PFSK-1 (cell line): ENCODE results near the gene EYA4.

ENCODE experiments used
- FOXP2 ChIP-seq: optimal IDR thresholded peaks from 2 replicates; pipeline ENCODE3; 2011; ENCODE audit warnings: borderline replicate concordance, control low read depth, inconsistent platforms; ENCODE audit not compliant: insufficient read depth; ENCODE audit errors: extremely low read length, extremely low read depth
- POLR2AphosphoS5 ChIP-seq: IDR thresholded peaks from 2 replicates; pipeline ENCODE4 v1.6.1; 2012; ENCODE audit warnings: low read depth, mild to moderate bottlenecking, control low read depth, low read length, moderate library complexity
- REST ChIP-seq, 2 experiments: IDR thresholded peaks; 2 replicates each; pipeline versions ENCODE4 v1.6.1 to v1.8.0; 2011 to 2012; ENCODE audit warnings: low read depth in 2 of 2, low read length in 2 of 2, control low read depth in 1 of 2, inconsistent platforms in 1 of 2, mild to moderate bottlenecking in 1 of 2, moderate library complexity in 1 of 2; ENCODE audit not compliant: insufficient read depth in 1 of 2
- SIN3A ChIP-seq: IDR thresholded peaks from 2 replicates; pipeline ENCODE4 v1.6.1; 2012; ENCODE audit warnings: mild to moderate bottlenecking, low read length, moderate library complexity, borderline replicate concordance; ENCODE audit not compliant: insufficient read depth
- TAF1 ChIP-seq: IDR thresholded peaks from 2 replicates; pipeline ENCODE4 v1.6.1; 2012; ENCODE audit warnings: low read length, control low read depth, borderline replicate concordance; ENCODE audit not compliant: insufficient read depth

EYA4 gene

DNA sequence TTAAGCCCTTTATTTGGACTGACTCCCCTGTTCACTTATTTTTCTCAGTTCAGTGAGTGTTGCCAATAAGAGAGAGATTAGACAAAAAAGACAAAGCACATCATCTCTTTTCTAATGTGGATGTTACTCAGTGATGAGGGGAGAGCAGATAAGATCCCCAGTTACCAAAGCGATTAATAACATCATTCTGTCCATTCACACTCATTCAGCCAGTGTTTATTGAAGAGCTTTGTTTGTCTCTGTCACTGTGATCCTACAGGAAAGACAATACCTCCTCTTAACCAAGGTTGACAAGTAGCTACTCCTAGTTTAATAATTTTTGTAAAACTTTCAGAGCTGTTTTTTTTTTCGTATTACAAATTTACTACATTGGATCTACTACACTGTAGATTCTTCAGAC lies 163.0 kb downstream of the EYA4 start:
- no peak for TF ChIP-seq SIN3A
- no peak for TF ChIP-seq REST (IDR thresholded peaks at IDR 0.05; ENCODE audit: insufficient read depth in 1 of 2, low read depth in 2 of 2, low read length in 2 of 2)
- TF ChIP-seq FOXP2: no peak
- no peak for TF ChIP-seq POLR2AphosphoS5
- TF ChIP-seq TAF1: no peak

- TF ChIP-seq REST (IDR thresholded peaks at IDR 0.05; ENCODE audit: insufficient read depth in 1 of 2, low read depth in 2 of 2, low read length in 2 of 2) (no peak), TAF1 (no peak), SIN3A (no peak), FOXP2 (no peak), POLR2AphosphoS5 (no peak)
Observed at GRCh38 chr6:133404728-133405127, 163.6 kb downstream of the EYA4 start.

GRCh38 chr6:133407320-133408100 lies 166.4 kb downstream of the EYA4 start:
- TF ChIP-seq FOXP2 (no peak), SIN3A (no peak), POLR2AphosphoS5 (no peak)

DNA sequence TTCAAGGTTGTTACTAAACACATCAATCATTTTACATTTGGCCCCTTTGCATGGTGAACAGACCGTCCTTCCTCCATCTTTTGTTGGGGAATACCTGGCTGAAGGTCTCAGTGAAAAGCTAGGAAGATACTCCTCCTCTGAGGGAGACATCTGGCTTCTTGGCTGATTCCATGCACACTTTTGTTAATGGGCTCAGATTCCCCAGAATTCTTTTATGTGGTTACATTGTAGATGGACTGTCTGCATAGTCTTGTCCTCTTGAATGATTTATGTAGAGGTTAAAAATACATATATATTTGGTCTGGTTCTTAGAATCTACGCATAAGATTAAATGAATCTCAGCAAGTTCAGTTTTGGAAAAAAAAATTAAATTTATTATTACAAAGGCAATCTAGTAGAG lies 167.0 kb downstream of the EYA4 start:
- no peak for TF ChIP-seq SIN3A
- no peak for TF ChIP-seq POLR2AphosphoS5
- TF ChIP-seq FOXP2: no peak
- TF ChIP-seq REST (IDR thresholded peaks at IDR 0.05; ENCODE audit: insufficient read depth in 1 of 2, low read depth in 2 of 2, low read length in 2 of 2): no peak
- TF ChIP-seq TAF1: no peak

DNA sequence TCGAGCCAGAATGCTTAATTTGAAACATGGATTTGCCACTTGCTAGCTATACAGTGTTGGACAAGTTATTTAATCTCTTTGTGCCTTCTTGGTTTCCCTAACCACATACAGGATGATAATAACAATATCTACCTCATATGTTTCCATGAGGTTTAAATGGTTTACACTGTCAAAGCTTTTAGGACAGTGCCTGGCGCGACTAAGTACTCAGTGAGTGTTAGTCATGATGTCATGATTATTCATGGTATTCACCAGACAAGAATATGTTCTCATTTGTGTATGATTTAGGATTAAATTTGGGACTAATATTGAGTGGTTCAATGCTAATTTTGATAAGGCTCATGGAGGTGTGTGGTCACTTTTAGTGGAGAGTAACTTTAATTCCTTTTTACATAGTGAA lies 167.4 kb downstream of the EYA4 start:
- no peak for TF ChIP-seq POLR2AphosphoS5
- no peak for TF ChIP-seq TAF1
- TF ChIP-seq SIN3A: no peak
- TF ChIP-seq FOXP2: no peak
- no peak for TF ChIP-seq REST (IDR thresholded peaks at IDR 0.05; ENCODE audit: insufficient read depth in 1 of 2, low read depth in 2 of 2, low read length in 2 of 2)
